Measurements from ENCODE around the gene THAP7. TPM values are rescaled to one million over a fixed set of nuclear protein-coding genes. Genes with fewer than 3 reads are reported as not detected.

The THAP7 gene
- total RNA-seq, 3 donors from 2014 or later, result 35.8 to 59.9 (median 52.4) TPM

GRCh38 chr22:20993304-20994127 lies 8.4 kb downstream of the THAP7 start:
- TF ChIP-seq POLR2A (IDR thresholded peaks at IDR 0.05) (no peak), POLR2AphosphoS5 (IDR thresholded peaks at IDR 0.05) (no peak)
- H3K4me1 ChIP-seq, result no peaks in the 10 kb centered on the region
- H3K4me3 ChIP-seq, result no peak overlapping the region
- DNase-seq (ENCODE audit: low spot score in 2 of 2), result no peak
- intact Hi-C loops (cut with DNase I; ENCODE audit: low total_unique reads), result no loop called here
- H3K36me3 ChIP-seq, result no peaks in the 10 kb centered on the region
- no peaks in the 10 kb centered on the region for H3K9me3 ChIP-seq
- no peaks in the 10 kb centered on the region for H3K27me3 ChIP-seq
- no peak overlapping the region for H3K27ac ChIP-seq

GRCh38 chr22:20992456-20993303 lies 9.2 kb downstream of the THAP7 start:
- no peak overlapping the region for H3K27ac ChIP-seq
- H3K36me3 ChIP-seq, result no peaks in the 10 kb centered on the region
- H3K4me3 ChIP-seq, result no peak overlapping the region
- intact Hi-C loops (cut with DNase I; ENCODE audit: low total_unique reads), result no loop called here
- no peaks in the 10 kb centered on the region for H3K27me3 ChIP-seq
- H3K9me3 ChIP-seq, result no peaks in the 10 kb centered on the region
- TF ChIP-seq POLR2AphosphoS5 (IDR thresholded peaks at IDR 0.05) (no peak), POLR2A (IDR thresholded peaks at IDR 0.05) (no peak), CTCF (IDR thresholded peaks at IDR 0.05) (no peak)
- no peak for DNase-seq (ENCODE audit: low spot score in 2 of 2)
- H3K4me1 ChIP-seq, result no peaks in the 10 kb centered on the region

GRCh38 chr22:20992056-20992442 lies 9.9 kb downstream of the THAP7 start:
- no peak overlapping the region for H3K27ac ChIP-seq
- DNase-seq (ENCODE audit: low spot score in 2 of 2), result no peak
- no peak for TF ChIP-seq POLR2AphosphoS5 (IDR thresholded peaks at IDR 0.05)
- no peak for TF ChIP-seq POLR2A (IDR thresholded peaks at IDR 0.05)
- H3K9me3 ChIP-seq, result no peaks in the 10 kb centered on the region
- no peaks in the 10 kb centered on the region for H3K36me3 ChIP-seq
- H3K27me3 ChIP-seq, result no peaks in the 10 kb centered on the region
- H3K4me3 ChIP-seq, result no peak overlapping the region
- no peaks in the 10 kb centered on the region for H3K4me1 ChIP-seq
- intact Hi-C loops (cut with DNase I; ENCODE audit: low total_unique reads), result no loop called here

GRCh38 chr22:20991252-20992055 lies 10.5 kb downstream of the THAP7 start:
- Histone ChIP-seq H3K4me1 (no peaks in the 10 kb centered on the region), H3K4me3 (no peak overlapping the region), H3K27me3 (no peaks in the 10 kb centered on the region), H3K9me3 (no peaks in the 10 kb centered on the region), H3K36me3 (no peaks in the 10 kb centered on the region), H3K27ac (no peak overlapping the region)
- intact Hi-C loops (cut with DNase I; ENCODE audit: low total_unique reads), result no loop called here
- TF ChIP-seq POLR2AphosphoS5 (IDR thresholded peaks at IDR 0.05) (no peak), CTCF (IDR thresholded peaks at IDR 0.05) (no peak), POLR2A (IDR thresholded peaks at IDR 0.05) (no peak)
- DNase-seq (ENCODE audit: low spot score in 2 of 2), result no peak

- TF ChIP-seq POLR2AphosphoS5 (IDR thresholded peaks at IDR 0.05) (no peak), CTCF (IDR thresholded peaks at IDR 0.05) (no peak), POLR2A (IDR thresholded peaks at IDR 0.05) (no peak)
- Histone ChIP-seq H3K27ac (no peak overlapping the region), H3K36me3 (no peaks in the 10 kb centered on the region), H3K4me1 (no peaks in the 10 kb centered on the region), H3K9me3 (no peaks in the 10 kb centered on the region), H3K4me3 (no peak overlapping the region), H3K27me3 (no peaks in the 10 kb centered on the region)
- no peak for DNase-seq (ENCODE audit: low spot score in 2 of 2)
- intact Hi-C loops (cut with DNase I; ENCODE audit: low total_unique reads), result no loop called here
These were observed 11.4 kb downstream of the THAP7 start for GRCh38 chr22:20990184-20991180.
